Activated naive CD8-positive, alpha-beta T cell (primary cell): ENCODE results near the gene HERC2.
"Not testable (repeated sequence)": the region's sequence is repeated elsewhere in the genome, so short reads cannot be mapped to it uniquely, and the experiment has no call there.

Source experiments
- H3K27ac Mint-ChIP-seq: one replicate; pipeline ENCODE4 v1.8.0; 2021; ENCODE audit warnings: mixed read lengths
- H3K27me3 Mint-ChIP-seq: one replicate; pipeline ENCODE4 v1.8.0; 2021; ENCODE audit warnings: mixed read lengths
- H3K36me3 Mint-ChIP-seq: one replicate; pipeline ENCODE4 v1.8.0; 2021; ENCODE audit warnings: mixed read lengths
- H3K4me1 Mint-ChIP-seq: one replicate; pipeline ENCODE4 v1.8.0; 2021; ENCODE audit warnings: low read depth, mixed read lengths
- H3K4me3 Mint-ChIP-seq: one replicate; pipeline ENCODE4 v1.8.0; 2021; ENCODE audit warnings: mild to moderate bottlenecking, mixed read lengths
- H3K9me3 Mint-ChIP-seq: one replicate; pipeline ENCODE4 v1.8.0; 2021; ENCODE audit warnings: low read depth, mixed read lengths

HERC2 gene, protein sequence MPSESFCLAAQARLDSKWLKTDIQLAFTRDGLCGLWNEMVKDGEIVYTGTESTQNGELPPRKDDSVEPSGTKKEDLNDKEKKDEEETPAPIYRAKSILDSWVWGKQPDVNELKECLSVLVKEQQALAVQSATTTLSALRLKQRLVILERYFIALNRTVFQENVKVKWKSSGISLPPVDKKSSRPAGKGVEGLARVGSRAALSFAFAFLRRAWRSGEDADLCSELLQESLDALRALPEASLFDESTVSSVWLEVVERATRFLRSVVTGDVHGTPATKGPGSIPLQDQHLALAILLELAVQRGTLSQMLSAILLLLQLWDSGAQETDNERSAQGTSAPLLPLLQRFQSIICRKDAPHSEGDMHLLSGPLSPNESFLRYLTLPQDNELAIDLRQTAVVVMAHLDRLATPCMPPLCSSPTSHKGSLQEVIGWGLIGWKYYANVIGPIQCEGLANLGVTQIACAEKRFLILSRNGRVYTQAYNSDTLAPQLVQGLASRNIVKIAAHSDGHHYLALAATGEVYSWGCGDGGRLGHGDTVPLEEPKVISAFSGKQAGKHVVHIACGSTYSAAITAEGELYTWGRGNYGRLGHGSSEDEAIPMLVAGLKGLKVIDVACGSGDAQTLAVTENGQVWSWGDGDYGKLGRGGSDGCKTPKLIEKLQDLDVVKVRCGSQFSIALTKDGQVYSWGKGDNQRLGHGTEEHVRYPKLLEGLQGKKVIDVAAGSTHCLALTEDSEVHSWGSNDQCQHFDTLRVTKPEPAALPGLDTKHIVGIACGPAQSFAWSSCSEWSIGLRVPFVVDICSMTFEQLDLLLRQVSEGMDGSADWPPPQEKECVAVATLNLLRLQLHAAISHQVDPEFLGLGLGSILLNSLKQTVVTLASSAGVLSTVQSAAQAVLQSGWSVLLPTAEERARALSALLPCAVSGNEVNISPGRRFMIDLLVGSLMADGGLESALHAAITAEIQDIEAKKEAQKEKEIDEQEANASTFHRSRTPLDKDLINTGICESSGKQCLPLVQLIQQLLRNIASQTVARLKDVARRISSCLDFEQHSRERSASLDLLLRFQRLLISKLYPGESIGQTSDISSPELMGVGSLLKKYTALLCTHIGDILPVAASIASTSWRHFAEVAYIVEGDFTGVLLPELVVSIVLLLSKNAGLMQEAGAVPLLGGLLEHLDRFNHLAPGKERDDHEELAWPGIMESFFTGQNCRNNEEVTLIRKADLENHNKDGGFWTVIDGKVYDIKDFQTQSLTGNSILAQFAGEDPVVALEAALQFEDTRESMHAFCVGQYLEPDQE (N-terminal part only)

DNA sequence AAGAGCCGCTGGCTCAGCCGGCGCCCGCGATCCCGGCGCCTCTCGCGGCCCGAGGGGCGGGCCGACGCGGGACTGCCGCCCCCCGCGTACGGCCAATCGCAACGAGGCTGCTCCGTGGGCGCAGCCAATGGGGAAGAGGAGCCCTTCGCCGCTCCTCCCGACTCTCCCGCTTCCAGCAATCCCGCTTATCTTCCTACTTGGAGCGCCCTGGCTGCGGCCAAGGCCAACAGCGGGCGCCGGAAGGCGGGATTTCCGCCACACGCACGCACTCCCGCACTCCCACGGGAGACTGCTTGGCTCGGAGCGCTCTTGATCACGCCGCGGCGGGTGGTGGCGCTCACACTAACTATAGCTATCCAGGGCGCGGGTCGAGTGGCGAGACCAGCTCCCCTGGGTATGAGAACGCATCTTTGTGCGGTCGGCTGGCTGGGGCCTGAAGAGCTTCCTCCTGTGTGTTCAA is at the start of gene HERC2:
Gene HERC2, minus strand, starts transcription at position 51 of the 460 bp plus-strand sequence. CDS start 746 bp downstream, outside the sequence.
- not testable (repeated sequence) for H3K27me3 Mint-ChIP-seq, H3K36me3 Mint-ChIP-seq, H3K9me3 Mint-ChIP-seq
- H3K4me3 Mint-ChIP-seq, result peak within 1 kb of the TSS; percentile 96
- H3K27ac Mint-ChIP-seq, result peak within 1 kb of the TSS; percentile 88
- peaks cover 11% of the 10 kb centered on the region for H3K4me1 Mint-ChIP-seq

- H3K27me3 Mint-ChIP-seq, result not testable (repeated sequence)
These were observed 43.5 kb upstream of the HERC2 start for GRCh38 chr15:28365502-28365901.

GRCh38 chr15:28357984-28358383 is 36.0 kb upstream of the HERC2 start, which contains the start of gene GOLGA6L24:
Gene GOLGA6L24, minus strand, starts transcription at chr15:28358084. Its CDS starts 61 bp downstream, at chr15:28358023.
- H3K4me1 Mint-ChIP-seq, H3K27me3 Mint-ChIP-seq, H3K27ac Mint-ChIP-seq, H3K9me3 Mint-ChIP-seq, H3K4me3 Mint-ChIP-seq, H3K36me3 Mint-ChIP-seq: not testable (repeated sequence)

More at GRCh38 chr15:28365502-28365901, 43.5 kb upstream of the HERC2 start:
- not testable (repeated sequence) for H3K27ac Mint-ChIP-seq, H3K36me3 Mint-ChIP-seq, H3K4me3 Mint-ChIP-seq, H3K4me1 Mint-ChIP-seq, H3K9me3 Mint-ChIP-seq

GRCh38 chr15:28321358-28322078 is 461 bp downstream of the HERC2 start:
- H3K4me3 Mint-ChIP-seq, result peak overlapping the region; percentile 96
- H3K27me3 Mint-ChIP-seq, H3K9me3 Mint-ChIP-seq, H3K36me3 Mint-ChIP-seq: not testable (repeated sequence)
- peaks cover 11% of the 10 kb centered on the region for H3K4me1 Mint-ChIP-seq
- H3K27ac Mint-ChIP-seq, result peak overlapping the region; percentile 88

GRCh38 chr15:28319725-28320124 is 2.3 kb downstream of the HERC2 start:
- peaks cover 11% of the 10 kb centered on the region for H3K4me1 Mint-ChIP-seq
- not testable (repeated sequence) for H3K4me3 Mint-ChIP-seq, H3K9me3 Mint-ChIP-seq, H3K36me3 Mint-ChIP-seq, H3K27ac Mint-ChIP-seq, H3K27me3 Mint-ChIP-seq

GRCh38 chr15:28318828-28319227 is 3.2 kb downstream of the HERC2 start:
- not testable (repeated sequence) for H3K36me3 Mint-ChIP-seq, H3K4me3 Mint-ChIP-seq, H3K9me3 Mint-ChIP-seq, H3K27me3 Mint-ChIP-seq, H3K27ac Mint-ChIP-seq
- H3K4me1 Mint-ChIP-seq, result peaks cover 14% of the 10 kb centered on the region

DNA sequence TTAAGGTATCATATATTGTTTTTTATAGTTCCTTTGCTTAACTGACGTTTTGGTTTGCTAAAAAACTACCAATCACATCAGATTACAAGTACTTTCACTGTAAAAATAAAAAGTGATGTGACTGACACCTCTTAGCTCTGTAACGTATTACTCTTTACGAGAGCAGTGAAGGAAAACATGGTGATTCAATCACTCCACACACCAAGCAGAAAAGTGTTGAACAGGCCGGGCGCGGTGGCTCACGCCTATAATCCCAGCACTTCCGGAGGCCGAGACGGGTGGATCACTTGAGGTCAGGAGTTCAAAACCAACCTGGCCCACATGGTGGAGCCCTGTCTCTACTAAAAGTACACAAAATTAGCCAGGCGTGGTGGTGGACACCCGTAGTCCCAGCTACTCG is 3.9 kb downstream of the HERC2 start:
- H3K36me3 Mint-ChIP-seq, H3K27ac Mint-ChIP-seq, H3K4me3 Mint-ChIP-seq: not testable (repeated sequence)

GRCh38 chr15:28316958-28317357 is 5.0 kb downstream of the HERC2 start:
- H3K9me3 Mint-ChIP-seq, H3K4me3 Mint-ChIP-seq, H3K36me3 Mint-ChIP-seq: not testable (repeated sequence)

More for the DNA sequence above, 3.9 kb downstream of the HERC2 start:
- H3K4me1 Mint-ChIP-seq, result peaks cover 14% of the 10 kb centered on the region
- H3K9me3 Mint-ChIP-seq, H3K27me3 Mint-ChIP-seq: not testable (repeated sequence)

DNA sequence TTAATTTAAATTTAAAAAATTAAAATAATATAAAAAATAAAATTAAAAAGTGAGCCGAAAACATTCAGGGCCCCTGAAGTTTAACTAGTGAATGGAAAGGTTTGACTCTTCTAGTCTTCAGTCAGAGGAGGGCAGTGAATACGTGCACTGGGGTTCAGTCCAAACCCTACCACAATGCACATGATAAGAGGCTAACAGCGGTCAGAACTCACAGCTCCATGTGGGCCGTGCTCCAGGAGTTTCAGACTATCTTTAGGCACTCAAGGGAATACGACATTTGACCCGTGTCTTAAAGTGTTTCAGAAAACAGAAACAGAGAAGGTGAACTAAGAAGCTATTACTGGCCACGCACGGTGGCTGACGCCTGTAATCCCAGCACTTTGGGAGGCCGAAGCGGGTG is 11.5 kb downstream of the HERC2 start:
- not testable (repeated sequence) for H3K27me3 Mint-ChIP-seq, H3K4me3 Mint-ChIP-seq, H3K27ac Mint-ChIP-seq, H3K4me1 Mint-ChIP-seq, H3K9me3 Mint-ChIP-seq
- H3K36me3 Mint-ChIP-seq, result peaks cover 25% of the 10 kb centered on the region

More at GRCh38 chr15:28316958-28317357, 5.0 kb downstream of the HERC2 start:
- peaks cover 14% of the 10 kb centered on the region for H3K4me1 Mint-ChIP-seq
- not testable (repeated sequence) for H3K27me3 Mint-ChIP-seq, H3K27ac Mint-ChIP-seq

- not testable (repeated sequence) for H3K4me3 Mint-ChIP-seq, H3K27me3 Mint-ChIP-seq, H3K27ac Mint-ChIP-seq, H3K9me3 Mint-ChIP-seq, H3K4me1 Mint-ChIP-seq
- peaks cover 17% of the 10 kb centered on the region for H3K36me3 Mint-ChIP-seq
These were observed 13.3 kb downstream of the HERC2 start for GRCh38 chr15:28308718-28309117.

GRCh38 chr15:28305700-28306099 is 16.3 kb downstream of the HERC2 start:
- not testable (repeated sequence) for H3K9me3 Mint-ChIP-seq, H3K4me3 Mint-ChIP-seq, H3K27me3 Mint-ChIP-seq

GRCh38 chr15:28297434-28297833 is 24.5 kb downstream of the HERC2 start:
- H3K4me3 Mint-ChIP-seq, H3K9me3 Mint-ChIP-seq, H3K27me3 Mint-ChIP-seq, H3K4me1 Mint-ChIP-seq, H3K27ac Mint-ChIP-seq: not testable (repeated sequence)
- peaks cover 12% of the 10 kb centered on the region for H3K36me3 Mint-ChIP-seq

More at GRCh38 chr15:28305700-28306099, 16.3 kb downstream of the HERC2 start:
- not testable (repeated sequence) for H3K27ac Mint-ChIP-seq, H3K4me1 Mint-ChIP-seq
- peaks cover 15% of the 10 kb centered on the region for H3K36me3 Mint-ChIP-seq

DNA sequence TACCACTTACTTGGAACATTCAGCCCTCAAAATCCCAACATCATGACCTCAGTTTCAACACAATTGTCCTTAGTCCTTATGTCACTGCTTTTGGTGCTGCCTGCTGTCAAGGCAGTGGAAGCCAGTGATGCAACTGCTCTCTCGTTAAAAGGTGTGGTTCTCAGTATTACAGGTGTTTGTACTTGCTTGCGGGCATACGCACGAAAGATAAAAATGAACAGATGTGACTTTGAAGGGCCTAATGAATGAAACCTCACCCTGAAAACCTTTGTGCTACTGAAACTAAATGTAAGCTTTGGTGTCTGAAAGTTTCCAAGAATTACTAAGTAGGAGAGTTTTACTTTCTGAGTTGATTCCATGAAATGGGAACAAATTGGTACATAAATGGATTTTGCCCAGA is 25.2 kb downstream of the HERC2 start:
- not testable (repeated sequence) for H3K4me3 Mint-ChIP-seq, H3K4me1 Mint-ChIP-seq, H3K9me3 Mint-ChIP-seq, H3K27me3 Mint-ChIP-seq, H3K27ac Mint-ChIP-seq
- peaks cover 16% of the 10 kb centered on the region for H3K36me3 Mint-ChIP-seq

DNA sequence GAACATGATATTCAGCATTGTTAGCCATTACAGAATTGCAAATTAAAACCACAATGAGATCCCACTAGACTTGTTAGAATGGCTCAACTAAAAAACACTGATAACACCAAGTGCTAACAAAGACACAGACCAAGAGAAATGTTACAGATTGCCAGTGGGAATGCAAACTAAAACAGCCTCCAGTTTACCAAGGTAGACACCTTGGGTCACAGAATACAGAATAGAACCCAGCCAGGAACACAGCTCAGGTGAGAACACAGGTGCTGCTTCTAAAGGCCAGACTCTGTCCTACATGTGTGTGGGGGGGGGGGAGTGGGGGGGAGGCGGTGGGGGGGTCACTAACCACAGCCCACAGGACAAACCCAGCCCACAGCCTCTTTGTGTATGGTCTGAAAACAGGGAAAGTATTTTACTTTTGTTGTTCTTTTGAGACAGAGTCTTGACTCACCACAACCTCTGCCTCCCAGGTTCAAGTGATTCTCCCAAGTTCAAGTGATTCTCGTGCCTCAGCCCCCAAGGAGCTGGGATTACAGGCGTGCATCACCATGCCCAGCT is 26.9 kb downstream of the HERC2 start:
- not testable (repeated sequence) for H3K4me1 Mint-ChIP-seq, H3K27ac Mint-ChIP-seq, H3K27me3 Mint-ChIP-seq, H3K4me3 Mint-ChIP-seq, H3K9me3 Mint-ChIP-seq
- peaks cover 25% of the 10 kb centered on the region for H3K36me3 Mint-ChIP-seq
